Left lung (tissue), 10 donors: ENCODE results near the gene CPNE4. TPM values are rescaled to one million over a fixed set of nuclear protein-coding genes. Genes with fewer than 3 reads are reported as not detected.

Experiments used
- ATAC-seq: fragments of 200-7000 bp; cut with Tn5 transposase; one replicate; pipeline ENCODE4 v1.9.1; 2020; ENCODE audit warnings: moderate library complexity
- DNase-seq, 4 donors: peaks; one replicate each; pipeline ENCODE4 v3.0.0-alpha.2; 2013 to 2020
- H3K27ac ChIP-seq, 2 donors: fragments of 200-600 bp; sonication (generic) in 1 of 2; one replicate each; pipeline versions ENCODE4 v1.5.0 to v1.8.0; 2020 to 2021
- H3K27me3 ChIP-seq, 2 donors: fragments of 200-600 bp; sonication (generic) in 1 of 2; one replicate each; pipeline versions ENCODE4 v1.5.0 to v1.8.0; 2020 to 2021
- H3K36me3 ChIP-seq, 2 donors: fragments of 200-600 bp; sonication (generic) in 1 of 2; one replicate each; pipeline versions ENCODE4 v1.5.0 to v1.8.0; 2020 to 2021
- H3K4me1 ChIP-seq, 2 donors: fragments of 200-600 bp; one replicate each; pipeline ENCODE4 v1.8.0; 2021
- H3K4me3 ChIP-seq, 2 donors: fragments of 200-600 bp; sonication (generic) in 1 of 2; one replicate each; pipeline versions ENCODE4 v1.5.0 to v1.8.0; 2020 to 2021; ENCODE audit warnings: mild to moderate bottlenecking in 1 of 2
- H3K9me3 ChIP-seq, 2 donors: fragments of 200-600 bp; sonication (generic) in 1 of 2; one replicate each; pipeline versions ENCODE4 v1.5.0 to v1.8.0; 2020 to 2021
- CTCF ChIP-seq, 2 donors: fragments of 200-600 bp; sonication (generic) in 1 of 2; IDR thresholded peaks; one replicate each; pipeline versions ENCODE4 v1.5.0 to v1.8.0; 2021; ENCODE audit warnings: antibody characterized with exemption in 2 of 2
- intact Hi-C, 2 donors: fragments of 100-400 bp; cut with DNase I; formaldehyde crosslinking; loops; one replicate each; pipeline versions ENCODE4 v1.11.2 to v1.14.2; 2022
- polyA plus RNA-seq, 6 donors: library from polyadenylated mRNA; unstranded; fragments of 120-200 nt; gene quantifications; one replicate each; pipeline ENCODE4 v1.2.1, GENCODE V29; 2013; ENCODE audit not compliant: insufficient read length in 6 of 6
- total RNA-seq, 2 donors: library from RNA; stranded (reverse); fragmentation: NEBNext Ultra II Directional; extraction: Animal tissue kit (Norgen Biotek cat#: 25700); gene quantifications; one replicate each; pipeline ENCODE4 v1.2.1, GENCODE V29; 2021
- donor health status: DM: no; HTN: yes; CAD: no.
- donor health status: DM: no; HTN: no; CAD: no.

The CPNE4 gene
- total and polyA plus RNA-seq, 8 donors: 0.24 to 2.1 (median 0.85) TPM

- ATAC-seq (no peak), DNase-seq (no peak)
- H3K36me3 ChIP-seq: no peaks in the 10 kb centered on the region
- intact Hi-C loops: no loop called here
- H3K9me3 ChIP-seq: no peaks in the 10 kb centered on the region
- no peaks in the 10 kb centered on the region for H3K4me1 ChIP-seq
- no peak overlapping the region for H3K4me3 ChIP-seq
- no peaks in the 10 kb centered on the region for H3K27me3 ChIP-seq
- no peak for TF ChIP-seq CTCF (IDR thresholded peaks at IDR 0.05)
- H3K27ac ChIP-seq: no peak overlapping the region
Measured at GRCh38 chr3:131541288-131541687, 493.5 kb downstream of the CPNE4 start.

- intact Hi-C loops: no loop called here
- H3K36me3 ChIP-seq: no peaks in the 10 kb centered on the region
- TF ChIP-seq CTCF (IDR thresholded peaks at IDR 0.05): no peak
- H3K27ac ChIP-seq: no peak overlapping the region
- H3K27me3 ChIP-seq: no peaks in the 10 kb centered on the region
- no peaks in the 10 kb centered on the region for H3K9me3 ChIP-seq
- DNase-seq: no peak
- H3K4me3 ChIP-seq: no peak overlapping the region
- no peak for ATAC-seq
- H3K4me1 ChIP-seq: no peaks in the 10 kb centered on the region
Measured at GRCh38 chr3:131540821-131541220, 494.0 kb downstream of the CPNE4 start.

- intact Hi-C loops: no loop called here
- no peak for TF ChIP-seq CTCF (IDR thresholded peaks at IDR 0.05)
- ATAC-seq (no peak), DNase-seq (no peak)
- no peaks in the 10 kb centered on the region for H3K27me3 ChIP-seq
- no peak overlapping the region for H3K27ac ChIP-seq
- no peaks in the 10 kb centered on the region for H3K4me1 ChIP-seq
- no peaks in the 10 kb centered on the region for H3K9me3 ChIP-seq
- no peak overlapping the region for H3K4me3 ChIP-seq
- H3K36me3 ChIP-seq: no peaks in the 10 kb centered on the region
Measured at GRCh38 chr3:131540143-131540542, 494.7 kb downstream of the CPNE4 start.

GRCh38 chr3:131538968-131539367, 495.8 kb downstream of the CPNE4 start:
- H3K4me1 ChIP-seq: no peaks in the 10 kb centered on the region
- no peak for DNase-seq
- H3K27me3 ChIP-seq: no peaks in the 10 kb centered on the region
- no peaks in the 10 kb centered on the region for H3K36me3 ChIP-seq
- TF ChIP-seq CTCF (IDR thresholded peaks at IDR 0.05): no peak
- H3K27ac ChIP-seq: no peak overlapping the region
- no peaks in the 10 kb centered on the region for H3K9me3 ChIP-seq
- ATAC-seq: no peak
- intact Hi-C loops: no loop called here
- no peak overlapping the region for H3K4me3 ChIP-seq

- no peak for TF ChIP-seq CTCF (IDR thresholded peaks at IDR 0.05)
- DNase-seq: no peak
- Histone ChIP-seq H3K4me3 (no peak overlapping the region), H3K27ac (no peak overlapping the region), H3K9me3 (no peaks in the 10 kb centered on the region), H3K27me3 (no peaks in the 10 kb centered on the region), H3K36me3 (no peaks in the 10 kb centered on the region), H3K4me1 (no peaks in the 10 kb centered on the region)
- intact Hi-C loops: no loop called here
- ATAC-seq: no peak
Measured at GRCh38 chr3:131537531-131537930, 497.3 kb downstream of the CPNE4 start.
